GM19023 (cell line): ENCODE measurements around the gene PFKFB2.
A peak's percentile ranks its signal among the peaks of the same experiment; 100 is the strongest.
"Not testable (repeated sequence)": the region's sequence is repeated elsewhere in the genome, so short reads cannot be mapped to it uniquely, and the experiment has no call there.

Source experiments
- ATAC-seq: cut with Tn5 transposase; IDR thresholded peaks from one replicate; pipeline ENCODE4 v1.9.1; 2021; ENCODE audit warnings: mild to moderate bottlenecking, moderate library complexity; ENCODE audit not compliant: unreplicated experiment

The PFKFB2 gene

GRCh38 chr1:207036865-207037264 is 16.2 kb upstream of the PFKFB2 start:
- ATAC-seq = no peak

GRCh38 chr1:207039380-207040180 is 13.5 kb upstream of the PFKFB2 start:
- ATAC-seq = no peak

DNA sequence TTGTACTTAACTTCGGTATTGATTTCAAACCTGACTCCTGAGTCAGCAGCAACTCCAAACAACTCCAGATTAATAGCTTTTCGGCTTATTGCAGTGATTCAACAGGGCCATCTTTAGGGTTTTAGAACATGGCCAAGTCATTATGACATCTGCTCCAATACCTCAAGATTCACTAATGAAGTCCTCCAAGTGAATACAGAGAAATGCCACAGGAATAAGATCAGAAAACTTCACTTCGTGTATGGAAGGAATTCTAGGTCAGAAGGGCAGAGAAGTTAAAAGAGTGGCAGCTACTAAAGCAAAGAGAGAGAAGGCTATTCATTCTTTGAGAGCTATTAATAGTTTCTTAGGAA is 12.9 kb upstream of the PFKFB2 start:
- no peak for ATAC-seq

DNA sequence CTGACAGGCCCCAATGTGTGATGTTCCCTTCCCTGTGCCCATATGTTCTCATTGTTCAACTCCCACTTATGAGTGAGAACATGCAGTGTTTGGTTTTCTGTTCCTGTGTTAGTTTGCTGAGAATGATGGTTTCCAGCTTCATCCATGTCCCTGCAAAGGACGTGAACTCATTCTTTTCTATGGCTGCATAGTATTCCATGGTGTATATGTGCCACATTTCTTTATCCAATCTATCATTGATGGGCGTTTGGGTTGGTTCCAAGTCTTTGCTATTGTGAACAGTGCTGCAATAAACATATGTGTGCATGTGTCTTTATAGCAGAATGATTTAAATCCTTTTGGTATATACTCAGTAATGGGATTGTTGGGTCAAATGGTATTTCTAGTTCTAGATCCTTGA is 11.7 kb upstream of the PFKFB2 start:
- not testable (repeated sequence) for ATAC-seq

DNA sequence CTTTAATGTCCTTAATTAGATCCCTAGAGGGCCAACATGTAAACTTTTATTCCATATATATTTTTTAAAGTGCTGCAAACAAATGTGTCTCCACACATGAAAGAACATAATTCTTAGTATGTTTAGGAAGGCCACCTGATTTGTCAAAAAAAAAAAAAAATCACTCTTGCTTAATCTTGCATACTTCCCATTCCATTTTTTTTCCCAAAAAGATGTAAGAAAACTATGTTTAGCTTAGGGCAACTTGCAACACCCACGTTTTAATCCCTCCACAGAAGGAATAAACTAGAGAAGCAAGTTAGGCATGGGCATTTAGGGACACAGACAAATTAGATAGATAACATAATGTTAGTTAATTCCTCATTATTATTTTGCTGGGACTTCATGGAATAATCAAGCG is 7.6 kb upstream of the PFKFB2 start:
- no peak for ATAC-seq

DNA sequence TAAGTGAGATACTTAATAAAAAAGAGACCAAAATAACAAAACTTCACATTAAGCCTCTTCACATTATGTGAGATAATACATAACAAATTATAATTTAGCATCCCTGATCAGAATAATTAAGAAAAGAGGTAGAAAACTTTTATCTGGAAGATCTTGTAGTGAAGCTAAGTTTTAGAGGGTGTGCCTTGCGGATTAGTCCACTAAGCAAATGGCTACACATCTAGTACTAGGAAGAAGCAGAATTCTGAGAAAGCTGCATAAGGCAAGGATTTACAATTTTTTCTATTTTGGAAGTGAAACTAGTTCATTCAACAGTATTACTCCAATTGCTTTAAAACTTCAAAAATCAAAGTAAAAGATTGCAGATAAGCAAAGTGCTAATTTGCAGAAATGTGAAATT is 5.6 kb upstream of the PFKFB2 start:
- no peak for ATAC-seq

DNA sequence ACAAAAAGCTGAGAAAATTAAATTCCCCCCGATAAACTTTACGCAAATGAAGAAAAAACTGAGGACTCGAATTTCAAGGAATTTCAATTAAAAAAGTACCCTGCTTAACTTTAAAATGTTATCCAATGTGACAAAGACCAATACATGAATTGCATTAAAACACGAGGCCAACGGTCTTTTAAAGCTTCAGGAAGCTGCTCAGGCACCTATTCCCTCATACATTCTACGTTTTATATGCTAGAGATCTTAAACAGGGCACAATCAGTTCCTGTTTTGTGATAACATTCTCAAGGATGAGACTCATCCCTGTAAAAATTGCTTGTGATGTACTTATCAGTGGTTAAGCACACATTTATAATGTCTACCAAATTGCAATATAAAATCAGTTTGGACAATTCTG is 5.0 kb upstream of the PFKFB2 start:
- ATAC-seq = no peak

- no peak for ATAC-seq
Observed at GRCh38 chr1:207049054-207049453, 4.0 kb upstream of the PFKFB2 start.

GRCh38 chr1:207049514-207049913 is 3.6 kb upstream of the PFKFB2 start:
- ATAC-seq = no peak

GRCh38 chr1:207049974-207050391 is 3.1 kb upstream of the PFKFB2 start:
- no peak for ATAC-seq

GRCh38 chr1:207050480-207051190 is 2.4 kb upstream of the PFKFB2 start:
- peak; percentile 53 for ATAC-seq

DNA sequence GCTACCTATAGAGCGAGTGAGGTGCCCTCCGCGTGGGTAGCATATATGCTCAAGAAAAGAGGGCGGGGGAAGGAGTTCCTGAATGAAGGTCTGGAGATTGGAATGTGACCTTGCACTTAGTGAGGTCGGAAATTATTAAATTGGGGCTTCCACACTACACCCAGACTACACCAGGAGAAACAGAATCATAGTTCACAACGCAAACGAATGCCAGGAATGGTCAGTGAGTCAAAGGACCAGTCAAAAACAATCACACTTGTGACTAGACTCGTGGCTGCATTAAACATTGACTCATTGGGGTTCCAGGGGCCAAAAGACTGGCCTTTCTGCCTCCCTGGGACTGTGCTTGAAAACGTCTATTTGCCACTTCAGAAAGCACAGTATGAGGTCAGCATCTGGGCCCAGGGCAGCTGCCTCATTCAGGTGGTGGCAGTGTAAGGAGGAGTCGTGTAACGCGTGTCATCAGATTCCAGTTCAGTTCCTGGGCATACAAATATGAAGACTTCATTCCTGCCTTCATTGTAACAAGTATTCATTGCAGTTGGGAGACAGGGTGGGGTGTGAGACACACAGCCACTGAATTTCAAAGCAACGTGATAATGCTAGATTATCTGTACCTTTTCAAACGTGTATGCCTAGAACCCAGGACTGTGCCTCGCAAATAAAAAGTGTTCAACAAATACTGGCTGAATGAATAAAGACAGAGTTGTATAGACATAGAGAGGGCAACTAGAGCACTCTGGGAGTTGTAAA is 1.7 kb upstream of the PFKFB2 start, which contains the start of gene YOD1:
TSS of gene YOD1 (minus strand) at position 18 of the 753 bp plus-strand sequence. CDS start 178 bp downstream, outside the sequence.
- no peak for ATAC-seq

DNA sequence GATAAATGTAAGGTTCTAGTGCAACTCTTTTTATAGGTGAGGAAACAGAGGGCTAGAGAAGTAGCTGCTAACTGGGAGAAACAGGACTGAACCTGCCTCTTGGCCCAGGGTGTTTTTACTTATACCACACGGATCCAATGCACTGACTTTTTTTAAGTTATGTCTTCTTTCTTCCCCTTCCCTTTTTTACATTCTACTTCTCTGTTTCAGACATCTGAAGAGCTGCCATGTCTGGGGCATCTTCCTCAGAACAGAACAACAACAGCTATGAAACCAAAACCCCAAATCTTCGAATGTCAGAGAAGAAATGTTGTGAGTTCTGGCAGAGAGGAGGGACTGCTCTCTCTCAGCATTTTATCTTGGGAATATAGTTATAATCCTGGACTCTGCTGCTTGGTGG is 1.4 kb downstream of the PFKFB2 start:
- no peak for ATAC-seq

GRCh38 chr1:207055386-207056001 is 2.4 kb downstream of the PFKFB2 start:
- no peak for ATAC-seq

DNA sequence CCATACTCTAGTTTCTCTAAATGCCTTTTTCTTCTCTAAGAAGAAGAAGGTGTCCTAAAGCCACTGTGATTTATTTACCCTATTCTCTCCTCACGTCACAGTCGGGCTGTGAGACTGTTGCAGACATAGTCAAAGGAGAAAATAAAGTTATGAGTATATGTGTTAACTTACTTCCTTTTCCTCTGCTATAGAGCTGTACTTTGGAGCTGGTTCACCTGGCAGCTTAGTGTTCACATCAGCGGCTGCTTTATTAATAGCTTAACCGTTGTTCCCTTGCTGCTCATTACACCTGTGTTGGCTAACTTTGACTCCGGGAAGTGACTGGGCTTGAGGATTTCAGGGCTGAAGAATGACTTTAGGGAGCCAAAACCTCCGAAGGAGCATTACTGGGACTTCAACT is 3.6 kb downstream of the PFKFB2 start:
- ATAC-seq = no peak

DNA sequence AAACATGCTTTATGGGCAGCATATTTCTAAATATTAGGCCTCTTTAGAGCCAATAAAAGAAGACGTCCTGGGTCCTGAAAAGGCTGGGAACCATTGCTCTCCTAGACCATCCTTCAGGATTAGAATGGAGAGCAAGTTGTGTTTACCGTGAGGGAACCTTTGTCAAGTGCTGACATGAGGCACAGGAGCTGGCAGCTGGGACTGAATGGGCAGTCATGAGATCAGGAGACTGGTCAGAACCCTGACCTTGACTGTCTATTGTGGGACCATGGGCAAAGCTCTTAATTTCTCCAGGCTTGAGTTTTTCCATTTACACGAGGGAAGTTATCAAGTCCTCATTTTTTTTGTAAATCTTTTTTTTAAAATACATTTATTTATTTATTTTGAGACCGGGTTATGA is 5.2 kb downstream of the PFKFB2 start:
- no peak for ATAC-seq

GRCh38 chr1:207058878-207059867 is 6.1 kb downstream of the PFKFB2 start:
- ATAC-seq = no peak

DNA sequence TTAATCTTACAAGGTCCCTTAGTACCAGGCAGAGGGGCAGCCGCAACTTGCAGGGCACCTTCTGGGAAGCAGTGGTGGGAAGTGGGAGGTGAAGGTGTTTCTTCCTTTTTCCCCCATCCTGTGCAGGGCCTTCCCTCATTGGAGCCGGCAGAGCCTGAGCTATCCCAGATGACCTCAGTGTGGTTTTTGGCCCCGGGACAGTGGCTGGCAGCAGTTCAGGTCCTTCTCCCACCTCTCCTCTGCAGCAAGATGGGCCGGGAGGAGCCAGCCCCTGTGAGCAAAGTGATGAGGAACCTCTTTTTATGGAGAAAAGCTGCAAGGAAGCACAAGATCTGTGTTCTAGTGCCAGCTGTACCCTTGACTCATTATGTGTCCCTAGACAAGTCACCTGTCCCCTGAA is 6.8 kb downstream of the PFKFB2 start:
- no peak for ATAC-seq

DNA sequence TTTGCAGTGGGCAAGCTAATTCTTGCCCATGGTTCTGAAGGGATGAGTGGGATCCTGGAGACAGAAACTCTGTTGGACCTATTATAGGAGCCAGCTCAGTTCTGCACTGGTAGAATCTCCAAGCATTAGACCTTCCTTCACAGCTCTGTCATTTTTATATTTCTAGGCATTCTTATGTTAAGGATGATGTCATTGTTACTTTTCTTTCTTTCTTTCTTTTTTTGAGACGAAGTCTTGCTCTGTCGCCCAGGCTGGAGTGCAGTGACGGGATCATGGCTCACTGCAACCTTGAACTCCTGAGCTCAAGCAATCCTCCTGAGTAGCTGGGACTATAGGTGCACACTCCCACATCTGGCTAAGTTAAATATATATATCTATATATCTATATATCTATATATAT is 7.5 kb downstream of the PFKFB2 start:
- no peak for ATAC-seq

DNA sequence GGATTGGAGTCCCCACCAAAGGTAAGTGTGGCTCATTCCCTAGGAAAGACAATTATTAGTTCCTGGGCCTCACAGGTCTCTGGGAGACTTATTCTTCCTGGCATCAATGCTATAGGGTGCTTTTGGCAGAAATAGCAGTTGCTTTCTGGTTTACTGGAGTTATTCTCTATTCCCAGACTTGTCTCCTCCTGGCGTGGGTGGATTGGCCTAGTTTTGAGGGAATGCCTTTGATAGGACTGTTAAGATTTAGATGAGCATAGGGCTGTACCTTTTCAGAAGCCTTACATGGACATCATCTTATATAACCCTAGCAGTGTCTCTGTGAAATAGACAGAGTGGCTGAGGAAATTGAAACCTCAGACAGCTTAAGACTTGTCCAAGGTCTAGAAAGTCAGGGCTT is 9.0 kb downstream of the PFKFB2 start:
- no peak for ATAC-seq
